ENCODE measurements around the gene PARM1.

PARM1 gene

DNA sequence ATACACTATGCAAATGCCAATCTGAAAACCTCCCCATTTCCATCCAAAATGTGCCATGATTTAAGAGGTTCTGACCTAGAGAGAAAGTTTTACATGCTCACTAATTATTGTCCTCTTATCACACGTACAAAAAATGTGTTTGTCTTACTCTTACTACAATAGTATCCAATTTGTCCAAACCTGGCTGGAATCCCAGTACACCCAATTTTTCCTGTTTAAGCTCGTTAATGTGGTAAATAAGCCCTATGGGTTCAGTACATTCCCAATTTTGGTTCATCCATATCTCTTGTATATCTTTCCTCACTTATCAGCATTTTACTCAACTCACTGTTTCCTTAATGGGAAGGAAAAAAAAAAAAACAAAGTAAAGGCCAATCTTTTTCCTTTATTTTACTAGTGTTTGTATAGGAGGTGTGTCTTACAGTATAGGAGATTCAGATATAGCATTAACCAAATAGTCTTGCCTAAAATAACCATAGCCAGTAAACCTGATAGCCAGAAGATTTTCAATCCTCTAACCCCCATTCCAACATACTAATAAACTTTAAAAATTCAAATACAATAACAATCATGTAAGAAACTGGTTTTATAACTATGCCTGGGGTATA is 109.8 kb downstream of the PARM1 start:
- TF ChIP-seq, protein P1, sequence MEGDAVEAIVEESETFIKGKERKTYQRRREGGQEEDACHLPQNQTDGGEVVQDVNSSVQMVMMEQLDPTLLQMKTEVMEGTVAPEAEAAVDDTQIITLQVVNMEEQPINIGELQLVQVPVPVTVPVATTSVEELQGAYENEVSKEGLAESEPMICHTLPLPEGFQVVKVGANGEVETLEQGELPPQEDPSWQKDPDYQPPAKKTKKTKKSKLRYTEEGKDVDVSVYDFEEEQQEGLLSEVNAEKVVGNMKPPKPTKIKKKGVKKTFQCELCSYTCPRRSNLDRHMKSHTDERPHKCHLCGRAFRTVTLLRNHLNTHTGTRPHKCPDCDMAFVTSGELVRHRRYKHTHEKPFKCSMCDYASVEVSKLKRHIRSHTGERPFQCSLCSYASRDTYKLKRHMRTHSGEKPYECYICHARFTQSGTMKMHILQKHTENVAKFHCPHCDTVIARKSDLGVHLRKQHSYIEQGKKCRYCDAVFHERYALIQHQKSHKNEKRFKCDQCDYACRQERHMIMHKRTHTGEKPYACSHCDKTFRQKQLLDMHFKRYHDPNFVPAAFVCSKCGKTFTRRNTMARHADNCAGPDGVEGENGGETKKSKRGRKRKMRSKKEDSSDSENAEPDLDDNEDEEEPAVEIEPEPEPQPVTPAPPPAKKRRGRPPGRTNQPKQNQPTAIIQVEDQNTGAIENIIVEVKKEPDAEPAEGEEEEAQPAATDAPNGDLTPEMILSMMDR (IDR thresholded peaks at IDR 0.05; ENCODE audit: control extremely low read depth, extremely low read depth, low read depth, missing control alignments) = no peak
- ChIA-PET POLR2A (no interaction called here), CTCF (no interaction called here)
- no peak for DNase-seq (ENCODE audit: extremely low spot score)

- ChIA-PET CTCF (interaction anchor here (1.0 to 1.8 kb wide), 3 partner anchors 9 to 43 kb away, joined by 3 to 5 read pairs (median 3); no protein-coding TSS in a partner anchor), POLR2A (no interaction called here)
- no peak for DNase-seq (ENCODE audit: extremely low spot score)
- TF ChIP-seq, protein P1 (IDR thresholded peaks at IDR 0.05; ENCODE audit: control extremely low read depth, extremely low read depth, low read depth, missing control alignments) = no peak
Measured at GRCh38 chr4:75046226-75046625, 113.3 kb downstream of the PARM1 start.

DNA sequence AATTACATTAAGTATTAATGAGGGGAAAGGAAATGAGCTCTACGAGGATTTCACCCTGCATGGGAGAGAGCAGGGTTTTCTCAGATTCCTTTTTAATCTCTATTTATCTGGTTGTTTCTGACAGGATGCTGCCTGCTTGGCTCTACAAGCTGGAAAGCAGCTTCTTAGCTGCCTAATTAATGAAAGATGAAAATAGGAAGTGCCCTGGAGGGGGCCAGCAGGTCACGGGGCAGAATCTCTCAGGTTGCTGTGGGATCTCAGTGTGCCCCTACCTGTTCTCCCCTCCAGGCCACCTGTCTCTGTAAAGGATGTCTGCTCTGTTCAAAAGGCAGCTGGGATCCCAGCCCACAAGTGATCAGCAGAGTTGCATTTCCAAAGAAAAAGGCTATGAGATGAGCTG is 113.7 kb downstream of the PARM1 start:
- ChIA-PET POLR2A (no interaction called here), CTCF (interaction anchor here (1.0 to 1.8 kb wide), 4 partner anchors 10 to 43 kb away, joined by 3 to 5 read pairs (median 3); no protein-coding TSS in a partner anchor)
- TF ChIP-seq, protein P1 (IDR thresholded peaks at IDR 0.05; ENCODE audit: control extremely low read depth, extremely low read depth, low read depth, missing control alignments) = no peak
- no peak for DNase-seq (ENCODE audit: extremely low spot score)

- POLR2A ChIA-PET = no interaction called here
- no peak for DNase-seq (ENCODE audit: extremely low spot score)
- TF ChIP-seq, protein P1 (IDR thresholded peaks at IDR 0.05; ENCODE audit: control extremely low read depth, extremely low read depth, low read depth, missing control alignments) = no peak
Measured at GRCh38 chr4:75048208-75048879, 115.4 kb downstream of the PARM1 start.

GRCh38 chr4:75051431-75051830 is 118.5 kb downstream of the PARM1 start:
- DNase-seq (ENCODE audit: extremely low spot score) = no peak
- POLR2A ChIA-PET = no interaction called here
- TF ChIP-seq, protein P1 (IDR thresholded peaks at IDR 0.05; ENCODE audit: control extremely low read depth, extremely low read depth, low read depth, missing control alignments) = no peak
- CTCF ChIA-PET = interaction anchor here (1.1 kb wide), 1 partner anchor 43 kb away, joined by 3 read pairs; no protein-coding TSS in a partner anchor

More at GRCh38 chr4:75048208-75048879, 115.4 kb downstream of the PARM1 start:
- CTCF ChIA-PET = interaction anchor here (1.8 kb wide), 1 partner anchor 12 kb away, joined by 5 read pairs; no protein-coding TSS in a partner anchor

- POLR2A ChIA-PET = no interaction called here
- DNase-seq (ENCODE audit: extremely low spot score) = no peak
- TF ChIP-seq, protein P1 (IDR thresholded peaks at IDR 0.05; ENCODE audit: control extremely low read depth, extremely low read depth, low read depth, missing control alignments) = no peak
- CTCF ChIA-PET = interaction anchor here (0.9 to 1.7 kb wide), 4 partner anchors 8 to 49 kb away, joined by 3 to 4 read pairs (median 4); no protein-coding TSS in a partner anchor
Measured at GRCh38 chr4:75053352-75053751, 120.4 kb downstream of the PARM1 start.
